HepG2 (cell line): Measurements from ENCODE around the gene ETFA. TPM values are rescaled to one million over a fixed set of nuclear protein-coding genes. Genes with fewer than 3 reads are reported as not detected.

Experiments
- GATA4 ChIP-seq: sonication (generic); IDR thresholded peaks from 2 replicates; pipeline ENCODE4 v1.6.1; 2016; ENCODE audit warnings: antibody characterized with exemption, low read depth, borderline replicate concordance
- HNRNPUL1 ChIP-seq: fragments of 200-400 bp; formaldehyde crosslinking; IDR thresholded peaks from 2 replicates; pipeline ENCODE4 v1.6.1; 2017; ENCODE audit warnings: low read depth, mild to moderate bottlenecking, low read length, moderate library complexity
- NCOA5 ChIP-seq: sonication (generic); formaldehyde crosslinking; IDR thresholded peaks from 2 replicates; pipeline ENCODE4 v1.4.0; 2020; ENCODE audit warnings: missing genetic modification reagents
- NFE2L1 ChIP-seq: sonication (generic); formaldehyde crosslinking; IDR thresholded peaks from 2 replicates; pipeline ENCODE4 v1.4.0; 2020; ENCODE audit warnings: missing genetic modification reagents, mild to moderate bottlenecking, borderline replicate concordance
- SALL2 ChIP-seq: sonication (generic); formaldehyde crosslinking; IDR thresholded peaks from 2 replicates; pipeline ENCODE4 v1.8.1; 2023; ENCODE audit warnings: mild to moderate bottlenecking, missing genetic modification reagents, inconsistent platforms
- SETDB1 ChIP-seq: sonication (generic); formaldehyde crosslinking; IDR thresholded peaks from 2 replicates; pipeline ENCODE4 v1.5.1; 2020; ENCODE audit warnings: missing genetic modification reagents, mild to moderate bottlenecking, borderline replicate concordance
- SNAI1 ChIP-seq: sonication (generic); formaldehyde crosslinking; IDR thresholded peaks from 2 replicates; pipeline ENCODE4 v1.5.0; 2020; ENCODE audit warnings: mild to moderate bottlenecking, missing genetic modification reagents, borderline replicate concordance
- TIGD3 ChIP-seq: sonication (generic); formaldehyde crosslinking; IDR thresholded peaks from 2 replicates; pipeline ENCODE4 v1.5.1; 2020; ENCODE audit warnings: mild to moderate bottlenecking, missing genetic modification reagents, borderline replicate concordance
- ZNF251 ChIP-seq: sonication (generic); formaldehyde crosslinking; IDR thresholded peaks from 2 replicates; pipeline ENCODE4 v1.9.0; 2021; ENCODE audit warnings: mild to moderate bottlenecking, missing genetic modification reagents
- ZNF34 ChIP-seq: sonication (generic); formaldehyde crosslinking; IDR thresholded peaks from 2 replicates; pipeline ENCODE4 v1.4.0; 2020; ENCODE audit warnings: mild to moderate bottlenecking, missing genetic modification reagents, borderline replicate concordance
- ZNF343 ChIP-seq: sonication (generic); formaldehyde crosslinking; IDR thresholded peaks from 2 replicates; pipeline ENCODE4 v1.4.0; 2020; ENCODE audit warnings: mild to moderate bottlenecking, missing genetic modification reagents
- ZNF563 ChIP-seq: sonication (generic); formaldehyde crosslinking; IDR thresholded peaks from 2 replicates; pipeline ENCODE4 v1.8.0; 2022; ENCODE audit warnings: mild to moderate bottlenecking, moderate library complexity, missing genetic modification reagents
- ZNF564 ChIP-seq: sonication (generic); formaldehyde crosslinking; IDR thresholded peaks from 2 replicates; pipeline ENCODE4 v1.8.1; 2023; ENCODE audit warnings: mild to moderate bottlenecking, missing genetic modification reagents
- polyA plus RNA-seq, 8 experiments: library from polyadenylated mRNA; depleted of rRNA in 3 of 8; stranded (reverse) in 7 of 8; unstranded in 1 of 8; fragments of >200 nt; fragmentation: Illumina TruSeq in 4 of 8; extraction: Trizol in 4 of 8; gene quantifications; 2 replicates each; pipeline versions ENCODE4 v1.2.1 to v1.2.3, GENCODE V29; 2011 to 2016; ENCODE audit warnings: low read depth in 4 of 8, missing spikeins in 1 of 8, mixed read lengths in 1 of 8; ENCODE audit not compliant: insufficient read depth in 1 of 8
- total RNA-seq, 5 experiments: library from RNA; depleted of rRNA; stranded (reverse); fragments of >200 nt; fragmentation: Illumina TruSeq; extraction: Trizol; gene quantifications; 2 replicates each; pipeline ENCODE4 v1.2.3, GENCODE V29; 2016; ENCODE audit warnings: low read depth in 1 of 5
- TF ChIP-seq, protein P1 (sequence below): sonication (generic); formaldehyde crosslinking; IDR thresholded peaks from 2 replicates; pipeline ENCODE4 v1.4.0; 2020; ENCODE audit warnings: missing genetic modification reagents, borderline replicate concordance
- TF ChIP-seq, protein P2 (sequence below): sonication (generic); formaldehyde crosslinking; IDR thresholded peaks from 2 replicates; pipeline ENCODE4 v1.4.0; 2020; ENCODE audit warnings: mild to moderate bottlenecking, missing genetic modification reagents, borderline replicate concordance
- TF ChIP-seq, protein P3 (sequence below): sonication (generic); formaldehyde crosslinking; IDR thresholded peaks from 2 replicates; pipeline ENCODE4 v1.8.1; 2023; ENCODE audit warnings: missing genetic modification reagents, mild to moderate bottlenecking, borderline replicate concordance

Gene ETFA
- total and polyA plus RNA-seq, 2 of the 13 experiments (the other 11 are each of a cell fraction or from before 2014, with no cell fraction given) = 291 to 396 TPM

DNA sequence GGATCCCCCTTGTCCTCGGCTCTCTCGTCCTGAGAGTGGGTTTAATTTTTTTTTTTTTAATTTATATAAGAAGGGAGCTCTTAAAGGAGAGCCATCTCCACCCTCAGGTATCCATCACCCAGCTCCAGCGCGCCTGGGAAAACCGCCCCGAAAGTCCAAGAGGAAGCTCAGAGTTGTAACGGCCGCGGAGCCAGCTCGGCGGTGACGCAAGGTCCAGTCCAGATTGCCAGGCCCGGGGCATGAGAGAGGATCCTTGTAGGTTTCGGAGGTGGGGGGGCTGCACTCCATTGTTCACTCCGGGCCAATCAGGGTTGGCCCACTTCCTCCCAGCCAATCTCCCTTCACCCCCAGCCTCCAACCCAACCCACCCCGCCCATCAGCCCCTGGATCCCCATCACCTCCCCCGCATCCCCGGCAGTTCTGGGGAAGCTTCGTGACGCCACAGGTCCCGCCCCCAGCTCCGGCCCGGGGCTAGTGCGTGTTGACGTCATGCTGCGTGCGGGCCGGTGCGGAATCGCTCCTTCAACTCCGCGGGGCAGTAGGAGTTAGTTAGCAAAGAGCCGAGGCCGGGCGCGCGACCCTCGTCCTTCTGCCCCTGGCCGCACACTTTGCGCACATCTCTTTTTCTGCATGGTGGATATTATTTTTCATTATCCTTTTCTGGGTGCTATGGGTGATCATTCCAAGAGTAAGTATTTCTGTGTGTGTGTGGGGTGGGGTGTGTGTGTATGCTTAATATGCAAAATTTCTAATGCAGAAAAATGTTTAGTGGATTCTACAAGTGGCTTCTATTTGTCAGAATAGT is 25.2 kb upstream of the ETFA start, which contains the start of gene ISL2 (continued):
- TF ChIP-seq, protein P1, sequence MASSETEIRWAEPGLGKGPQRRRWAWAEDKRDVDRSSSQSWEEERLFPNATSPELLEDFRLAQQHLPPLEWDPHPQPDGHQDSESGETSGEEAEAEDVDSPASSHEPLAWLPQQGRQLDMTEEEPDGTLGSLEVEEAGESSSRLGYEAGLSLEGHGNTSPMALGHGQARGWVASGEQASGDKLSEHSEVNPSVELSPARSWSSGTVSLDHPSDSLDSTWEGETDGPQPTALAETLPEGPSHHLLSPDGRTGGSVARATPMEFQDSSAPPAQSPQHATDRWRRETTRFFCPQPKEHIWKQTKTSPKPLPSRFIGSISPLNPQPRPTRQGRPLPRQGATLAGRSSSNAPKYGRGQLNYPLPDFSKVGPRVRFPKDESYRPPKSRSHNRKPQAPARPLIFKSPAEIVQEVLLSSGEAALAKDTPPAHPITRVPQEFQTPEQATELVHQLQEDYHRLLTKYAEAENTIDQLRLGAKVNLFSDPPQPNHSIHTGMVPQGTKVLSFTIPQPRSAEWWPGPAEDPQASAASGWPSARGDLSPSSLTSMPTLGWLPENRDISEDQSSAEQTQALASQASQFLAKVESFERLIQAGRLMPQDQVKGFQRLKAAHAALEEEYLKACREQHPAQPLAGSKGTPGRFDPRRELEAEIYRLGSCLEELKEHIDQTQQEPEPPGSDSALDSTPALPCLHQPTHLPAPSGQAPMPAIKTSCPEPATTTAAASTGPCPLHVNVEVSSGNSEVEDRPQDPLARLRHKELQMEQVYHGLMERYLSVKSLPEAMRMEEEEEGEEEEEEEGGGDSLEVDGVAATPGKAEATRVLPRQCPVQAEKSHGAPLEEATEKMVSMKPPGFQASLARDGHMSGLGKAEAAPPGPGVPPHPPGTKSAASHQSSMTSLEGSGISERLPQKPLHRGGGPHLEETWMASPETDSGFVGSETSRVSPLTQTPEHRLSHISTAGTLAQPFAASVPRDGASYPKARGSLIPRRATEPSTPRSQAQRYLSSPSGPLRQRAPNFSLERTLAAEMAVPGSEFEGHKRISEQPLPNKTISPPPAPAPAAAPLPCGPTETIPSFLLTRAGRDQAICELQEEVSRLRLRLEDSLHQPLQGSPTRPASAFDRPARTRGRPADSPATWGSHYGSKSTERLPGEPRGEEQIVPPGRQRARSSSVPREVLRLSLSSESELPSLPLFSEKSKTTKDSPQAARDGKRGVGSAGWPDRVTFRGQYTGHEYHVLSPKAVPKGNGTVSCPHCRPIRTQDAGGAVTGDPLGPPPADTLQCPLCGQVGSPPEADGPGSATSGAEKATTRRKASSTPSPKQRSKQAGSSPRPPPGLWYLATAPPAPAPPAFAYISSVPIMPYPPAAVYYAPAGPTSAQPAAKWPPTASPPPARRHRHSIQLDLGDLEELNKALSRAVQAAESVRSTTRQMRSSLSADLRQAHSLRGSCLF (CRISPR knock-in tag) = 0 out of 2 replicates have a peak, but pooled peaks have one; percentile 47
- TF ChIP-seq NCOA5 (no peak), SNAI1 (CRISPR knock-in tag) (0 out of 2 replicates have a peak, but pooled peaks have one; percentile 78), ZNF343 (CRISPR knock-in tag) (0 out of 2 replicates have a peak, but pooled peaks have one; percentile 7), ZNF251 (CRISPR knock-in tag) (no peak), SETDB1 (CRISPR knock-in tag) (no peak), SALL2 (CRISPR knock-in tag) (peak; percentile 86), ZNF564 (peak; percentile 67; the same call in 1 of the 2 replicates), GATA4 (peak; percentile 32; the same call in 1 of the 2 replicates), NFE2L1 (CRISPR knock-in tag) (no peak), ZNF563 (CRISPR knock-in tag) (no peak; the same call in 1 of the 2 replicates), TIGD3 (CRISPR knock-in tag) (0 out of 2 replicates have a peak, but pooled peaks have one; percentile 39), ZNF34 (CRISPR knock-in tag) (no peak), HNRNPUL1 (no peak)
- TF ChIP-seq, protein P2, sequence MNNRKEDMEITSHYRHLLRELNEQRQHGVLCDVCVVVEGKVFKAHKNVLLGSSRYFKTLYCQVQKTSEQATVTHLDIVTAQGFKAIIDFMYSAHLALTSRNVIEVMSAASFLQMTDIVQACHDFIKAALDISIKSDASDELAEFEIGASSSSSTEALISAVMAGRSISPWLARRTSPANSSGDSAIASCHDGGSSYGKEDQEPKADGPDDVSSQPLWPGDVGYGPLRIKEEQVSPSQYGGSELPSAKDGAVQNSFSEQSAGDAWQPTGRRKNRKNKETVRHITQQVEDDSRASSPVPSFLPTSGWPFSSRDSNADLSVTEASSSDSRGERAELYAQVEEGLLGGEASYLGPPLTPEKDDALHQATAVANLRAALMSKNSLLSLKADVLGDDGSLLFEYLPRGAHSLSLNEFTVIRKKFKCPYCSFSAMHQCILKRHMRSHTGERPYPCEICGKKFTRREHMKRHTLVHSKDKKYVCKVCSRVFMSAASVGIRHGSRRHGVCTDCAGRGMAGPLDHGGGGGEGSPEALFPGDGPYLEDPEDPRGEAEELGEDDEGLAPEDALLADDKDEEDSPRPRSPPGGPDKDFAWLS (CRISPR knock-in tag) = no peak
- TF ChIP-seq, protein P3, sequence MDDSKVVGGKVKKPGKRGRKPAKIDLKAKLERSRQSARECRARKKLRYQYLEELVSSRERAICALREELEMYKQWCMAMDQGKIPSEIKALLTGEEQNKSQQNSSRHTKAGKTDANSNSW (CRISPR knock-in tag) = no peak
